Mammary epithelial cell (primary cell): Measurements from ENCODE around the gene COLEC12.

Experiments
- CTCF ChIP-seq, 2 donors: IDR thresholded peaks in 1 of 2; conservative IDR thresholded peaks in 1 of 2; 2 replicates each; pipeline ENCODE4 v1.5.1; 2011 to 2012; ENCODE audit warnings: inconsistent platforms in 2 of 2, low read length in 2 of 2, mild to moderate bottlenecking in 2 of 2, control low read depth in 1 of 2, low read depth in 1 of 2; ENCODE audit not compliant: insufficient read depth in 1 of 2; ENCODE audit errors: extremely low read depth in 1 of 2
- EZH2 ChIP-seq: IDR thresholded peaks from 2 replicates; pipeline ENCODE4 v1.6.1; 2012; ENCODE audit warnings: low read length, inconsistent platforms, borderline replicate concordance

GRCh38 chr18:302097-302496 lies 198.4 kb downstream of the COLEC12 start:
- TF ChIP-seq CTCF (conservative IDR thresholded peaks at IDR 0.05 in 1 of 2, IDR thresholded peaks at IDR 0.05 in 1 of 2; ENCODE audit: extremely low read depth in 1 of 2, insufficient read depth in 1 of 2, low read depth in 1 of 2, low read length in 2 of 2) (no peak), EZH2 (no peak)
